ENCODE measurements around the gene ZNF638.

The ZNF638 gene

GRCh38 chr2:71473346-71474031 lies 141.9 kb downstream of the ZNF638 start:
- Histone ChIP-seq H3K9me3 (no peaks in the 10 kb centered on the region), H3K36me3 (peaks cover 26% of the 10 kb centered on the region), H3K4me3 (ENCODE audit: low read depth in 1 of 2, low read length in 1 of 2) (peak overlapping the region; percentile 54 to 55), H3K27ac (peak overlapping the region; percentile 95), H3K4me1 (ENCODE audit: control insufficient read depth in 1 of 2, insufficient read depth in 1 of 2, low read depth in 1 of 2, low read length in 1 of 2) (peaks cover 97 to 98% of the 10 kb centered on the region in 2 experiments), H3K27me3 (no peaks in the 10 kb centered on the region)
- no peak for TF ChIP-seq CTCF (IDR thresholded peaks at IDR 0.05)

- no peak for TF ChIP-seq CTCF (IDR thresholded peaks at IDR 0.05)
- peak overlapping the region; percentile 95 for H3K27ac ChIP-seq
- no peaks in the 10 kb centered on the region for H3K27me3 ChIP-seq
- H3K36me3 ChIP-seq: peaks cover 22% of the 10 kb centered on the region
- peaks cover 97 to 98% of the 10 kb centered on the region in 2 experiments for H3K4me1 ChIP-seq (ENCODE audit: control insufficient read depth in 1 of 2, insufficient read depth in 1 of 2, low read depth in 1 of 2, low read length in 1 of 2)
- no peaks in the 10 kb centered on the region for H3K9me3 ChIP-seq
- peak overlapping the region; percentile 54 to 55 for H3K4me3 ChIP-seq (ENCODE audit: low read depth in 1 of 2, low read length in 1 of 2)
Measured at GRCh38 chr2:71474116-71474743, 142.6 kb downstream of the ZNF638 start.

GRCh38 chr2:71474744-71475397 lies 143.3 kb downstream of the ZNF638 start:
- Histone ChIP-seq H3K4me3 (ENCODE audit: low read depth in 1 of 2, low read length in 1 of 2) (peak overlapping the region; percentile 54 to 55), H3K4me1 (ENCODE audit: control insufficient read depth in 1 of 2, insufficient read depth in 1 of 2, low read depth in 1 of 2, low read length in 1 of 2) (peaks cover 97% of the 10 kb centered on the region in 2 experiments), H3K27me3 (no peaks in the 10 kb centered on the region), H3K9me3 (no peaks in the 10 kb centered on the region), H3K36me3 (peaks cover 28% of the 10 kb centered on the region), H3K27ac (peak overlapping the region; percentile 95)
- TF ChIP-seq CTCF (IDR thresholded peaks at IDR 0.05): no peak

- TF ChIP-seq CTCF (IDR thresholded peaks at IDR 0.05): no peak
- Histone ChIP-seq H3K27me3 (no peaks in the 10 kb centered on the region), H3K4me1 (ENCODE audit: control insufficient read depth in 1 of 2, insufficient read depth in 1 of 2, low read depth in 1 of 2, low read length in 1 of 2) (peaks cover 95% of the 10 kb centered on the region in 2 experiments), H3K9me3 (no peaks in the 10 kb centered on the region), H3K36me3 (peaks cover 42% of the 10 kb centered on the region), H3K4me3 (ENCODE audit: low read depth in 1 of 2, low read length in 1 of 2) (peak overlapping the region in 1 of 2 experiments; percentile 45), H3K27ac (peak overlapping the region; percentile 95)
Measured at GRCh38 chr2:71476495-71476894, 144.9 kb downstream of the ZNF638 start.

GRCh38 chr2:71477231-71477691 lies 145.7 kb downstream of the ZNF638 start:
- H3K27me3 ChIP-seq: no peaks in the 10 kb centered on the region
- peak overlapping the region; percentile 95 for H3K27ac ChIP-seq
- no peaks in the 10 kb centered on the region for H3K9me3 ChIP-seq
- peaks cover 87 to 89% of the 10 kb centered on the region in 2 experiments for H3K4me1 ChIP-seq (ENCODE audit: control insufficient read depth in 1 of 2, insufficient read depth in 1 of 2, low read depth in 1 of 2, low read length in 1 of 2)
- H3K4me3 ChIP-seq (ENCODE audit: low read depth in 1 of 2, low read length in 1 of 2): peak overlapping the region; percentile 45 to 48
- no peak for TF ChIP-seq CTCF (IDR thresholded peaks at IDR 0.05)
- peaks cover 43% of the 10 kb centered on the region for H3K36me3 ChIP-seq
